ENCODE measurements around the gene DEPP1.

The DEPP1 gene

DNA sequence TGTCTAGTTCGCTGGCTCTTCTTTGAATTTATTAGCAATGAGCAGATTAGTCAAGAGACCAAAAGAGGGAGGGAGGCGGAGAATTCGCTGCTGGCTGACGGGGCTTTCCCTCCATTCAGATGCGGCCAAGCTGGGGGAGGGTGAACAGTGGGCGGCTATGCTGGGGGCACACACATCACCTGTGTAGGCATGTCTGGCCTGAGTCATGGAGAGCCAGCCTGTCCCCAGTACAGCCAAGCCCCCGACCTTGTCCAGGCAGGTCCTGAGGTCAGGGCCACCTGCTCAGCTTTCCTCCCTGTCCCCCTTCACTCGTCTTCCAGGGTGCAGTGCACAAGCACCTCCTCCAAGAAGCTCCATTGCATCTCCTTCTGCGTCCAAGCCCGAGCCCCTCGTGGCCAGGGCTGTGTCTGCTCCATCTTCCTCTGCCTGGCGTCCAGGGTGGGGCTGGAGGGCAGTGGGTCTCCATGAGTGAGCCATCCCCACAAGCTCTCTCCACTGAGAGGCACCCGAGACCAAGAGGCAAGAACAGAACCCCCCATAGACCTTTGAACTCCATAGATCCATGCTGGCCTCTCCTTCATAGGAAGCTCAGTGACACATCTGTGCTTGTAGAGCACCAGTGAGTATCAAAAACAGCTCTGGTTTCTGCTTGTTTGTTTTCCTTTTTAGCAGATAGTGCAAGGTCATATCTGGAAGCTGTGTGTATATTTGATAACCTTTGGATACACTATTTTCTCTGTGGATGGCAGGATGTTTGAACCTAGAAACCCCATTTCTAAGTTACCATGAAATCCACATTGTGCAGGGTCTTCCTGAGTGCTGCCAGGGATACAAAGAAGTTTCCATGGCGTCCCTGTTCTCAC lies 1.9 kb upstream of the DEPP1 start:
- no peak for DNase-seq

DNA sequence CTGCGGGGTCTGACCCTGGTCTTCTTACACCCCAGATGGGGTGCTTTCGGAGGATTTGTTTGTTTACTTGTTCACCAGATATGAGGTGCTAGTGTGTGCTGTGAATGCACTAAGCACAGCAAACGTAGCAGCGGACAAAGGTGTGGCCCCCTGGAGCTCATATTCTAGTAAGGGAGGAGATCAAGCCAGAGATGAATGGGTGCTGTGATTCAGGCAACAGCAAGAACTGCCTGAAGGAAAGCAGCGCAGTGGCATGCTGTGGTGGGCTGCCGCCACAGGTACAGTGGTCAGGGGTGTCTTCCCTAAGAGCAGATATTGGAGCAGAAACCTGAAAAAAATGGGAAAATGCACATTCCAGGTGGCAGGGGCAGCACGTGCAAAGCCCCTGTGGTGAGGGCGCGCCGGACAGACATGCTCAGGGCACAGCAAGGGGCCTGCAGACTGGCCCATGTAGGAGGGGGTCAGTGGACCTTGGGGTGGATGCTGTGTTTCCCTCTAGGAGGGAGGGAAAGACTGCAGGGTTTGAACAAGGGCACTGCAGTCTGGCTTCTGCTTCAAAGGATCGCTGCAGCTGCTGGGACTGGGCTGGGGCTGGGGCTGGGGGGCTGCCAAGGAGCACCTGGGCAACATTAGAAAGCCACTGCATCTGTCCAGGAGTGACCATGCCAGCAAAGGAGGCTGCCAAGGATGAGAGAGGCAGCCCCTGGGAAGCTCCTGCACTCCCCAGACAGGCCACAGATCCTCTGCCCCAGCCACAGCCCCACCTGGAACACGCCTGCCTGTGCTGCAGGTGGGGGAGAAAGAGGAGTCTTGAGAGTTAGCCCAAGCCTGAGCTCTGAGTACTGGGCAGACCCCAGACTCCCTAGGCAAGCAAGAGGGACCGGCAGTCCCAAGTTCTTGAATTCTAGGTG lies 927 bp upstream of the DEPP1 start:
- DNase-seq = no peak

GRCh38 chr10:44978213-44978569 lies 418 bp downstream of the DEPP1 start:
- no peak for DNase-seq

DNA sequence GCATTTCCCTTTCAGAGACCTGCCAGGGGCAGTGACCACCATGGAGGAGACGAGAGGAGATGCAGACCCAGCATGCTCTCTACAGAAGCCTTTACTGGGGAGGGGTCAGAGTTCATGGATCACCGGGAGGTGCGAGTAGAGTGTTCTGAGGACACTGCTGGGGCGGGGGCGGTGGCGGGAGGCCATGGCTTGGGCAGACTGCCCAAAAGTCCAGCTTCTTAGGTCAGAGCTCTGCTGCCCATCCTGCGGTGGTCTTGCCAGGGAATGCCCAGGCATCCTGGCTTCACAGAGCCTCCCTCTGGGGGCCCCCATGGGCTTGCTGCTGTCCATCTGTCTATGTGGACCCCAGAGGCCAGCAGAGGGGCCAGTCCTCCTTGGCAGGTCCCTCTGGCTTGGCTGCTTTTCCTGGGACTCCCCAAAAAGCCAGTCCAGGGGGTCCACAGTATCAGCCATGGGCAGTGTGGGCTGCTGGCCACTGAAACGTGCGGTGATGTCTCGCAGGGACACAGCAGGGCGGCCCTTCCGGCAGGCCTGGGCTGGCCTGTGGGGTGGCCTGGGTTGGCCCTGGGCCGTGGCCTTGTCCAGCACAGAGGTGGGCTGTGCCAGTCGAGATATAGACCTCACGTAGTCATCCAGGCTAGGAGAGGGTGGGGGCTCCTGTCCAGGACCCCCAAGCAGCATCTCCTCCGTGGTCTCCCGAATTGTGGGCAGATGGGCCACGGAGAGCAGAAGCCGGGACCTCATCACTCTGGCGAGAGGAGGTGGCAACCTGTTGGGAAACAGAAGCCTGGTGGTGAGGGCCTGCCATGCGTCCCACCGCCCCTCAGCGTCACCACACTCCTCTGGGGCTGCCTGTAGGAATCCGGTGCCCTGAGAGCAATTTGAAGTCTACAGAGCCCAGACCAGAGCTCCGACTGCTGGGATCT lies 1.1 kb downstream of the DEPP1 start:
- no peak for DNase-seq

DNA sequence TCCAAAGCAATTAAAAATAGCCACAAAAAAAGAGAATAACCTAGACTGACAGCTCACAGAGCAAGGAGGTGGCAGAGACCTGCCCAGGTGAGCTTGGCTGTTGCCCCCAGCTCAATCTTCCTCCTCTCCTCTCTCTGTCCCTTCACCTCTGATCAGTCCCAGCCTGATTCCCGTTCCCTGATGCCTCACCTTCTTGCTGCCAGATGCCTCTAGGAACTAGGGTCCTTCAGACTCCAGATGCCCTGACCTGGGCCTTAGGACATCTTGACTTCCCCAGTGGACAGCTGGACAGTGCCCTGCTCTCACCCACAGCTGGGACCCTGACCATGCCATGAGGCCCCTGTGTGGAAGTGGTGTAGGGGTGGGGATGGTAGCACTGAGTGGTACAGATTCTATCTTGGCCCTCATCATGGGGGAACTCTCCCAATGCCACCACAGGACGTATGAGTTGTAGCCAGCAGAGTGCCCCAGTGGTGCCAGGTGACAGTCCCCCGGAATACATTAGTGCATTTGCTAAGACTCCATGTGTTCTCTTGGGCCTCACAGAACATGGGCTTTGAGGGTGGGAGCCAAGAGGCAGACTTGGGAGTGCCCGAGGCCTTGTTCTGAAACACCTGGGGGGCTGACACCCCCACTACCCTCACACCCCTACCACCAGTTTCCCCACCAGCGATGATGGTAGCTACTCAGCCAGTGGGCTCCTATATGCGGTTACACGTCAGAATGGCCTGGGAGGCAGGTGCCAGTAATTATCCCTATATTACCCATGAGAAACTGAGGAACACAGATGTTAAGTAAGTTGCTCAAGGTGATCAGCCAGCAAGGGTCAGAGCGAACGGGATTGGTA lies 2.0 kb downstream of the DEPP1 start:
- DNase-seq = no peak

- DNase-seq = no peak
Measured at GRCh38 chr10:44975431-44976331, 2.9 kb downstream of the DEPP1 start.

- peak in 42 of 56 donors; percentile 27 to 79 (median 52) for DNase-seq
Measured at GRCh38 chr10:44974628-44975430, 3.8 kb downstream of the DEPP1 start.

DNA sequence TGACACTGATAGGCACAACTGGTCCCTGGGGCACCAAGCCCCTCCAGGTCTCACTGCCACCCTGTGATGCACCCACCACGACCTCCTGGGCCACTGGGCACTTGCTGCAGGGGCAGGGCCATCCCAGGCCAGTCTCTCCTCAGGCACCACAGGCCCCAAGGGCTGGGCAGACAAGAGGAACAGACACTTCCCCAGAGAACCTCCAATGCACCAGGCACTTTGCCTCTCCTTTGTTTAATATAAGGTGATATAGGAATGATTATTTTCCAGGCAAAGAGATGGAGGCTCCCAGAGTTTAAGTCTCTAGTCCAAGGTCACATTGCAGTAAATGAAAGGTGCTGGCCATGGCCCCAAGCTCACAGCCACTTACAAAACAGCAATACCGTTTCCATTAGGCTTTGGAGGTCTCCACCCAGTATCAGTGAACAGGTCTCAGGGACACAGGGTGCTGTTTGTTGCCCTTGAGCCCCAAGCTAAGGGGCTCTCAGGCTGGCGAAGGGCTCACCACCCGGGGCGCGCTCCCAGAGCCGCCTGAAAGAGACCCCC lies 4.5 kb downstream of the DEPP1 start:
- no peak for DNase-seq

GRCh38 chr10:44973323-44974081 lies 5.1 kb downstream of the DEPP1 start:
- no peak for DNase-seq

GRCh38 chr10:44972874-44973306 lies 5.7 kb downstream of the DEPP1 start:
- DNase-seq = no peak

DNA sequence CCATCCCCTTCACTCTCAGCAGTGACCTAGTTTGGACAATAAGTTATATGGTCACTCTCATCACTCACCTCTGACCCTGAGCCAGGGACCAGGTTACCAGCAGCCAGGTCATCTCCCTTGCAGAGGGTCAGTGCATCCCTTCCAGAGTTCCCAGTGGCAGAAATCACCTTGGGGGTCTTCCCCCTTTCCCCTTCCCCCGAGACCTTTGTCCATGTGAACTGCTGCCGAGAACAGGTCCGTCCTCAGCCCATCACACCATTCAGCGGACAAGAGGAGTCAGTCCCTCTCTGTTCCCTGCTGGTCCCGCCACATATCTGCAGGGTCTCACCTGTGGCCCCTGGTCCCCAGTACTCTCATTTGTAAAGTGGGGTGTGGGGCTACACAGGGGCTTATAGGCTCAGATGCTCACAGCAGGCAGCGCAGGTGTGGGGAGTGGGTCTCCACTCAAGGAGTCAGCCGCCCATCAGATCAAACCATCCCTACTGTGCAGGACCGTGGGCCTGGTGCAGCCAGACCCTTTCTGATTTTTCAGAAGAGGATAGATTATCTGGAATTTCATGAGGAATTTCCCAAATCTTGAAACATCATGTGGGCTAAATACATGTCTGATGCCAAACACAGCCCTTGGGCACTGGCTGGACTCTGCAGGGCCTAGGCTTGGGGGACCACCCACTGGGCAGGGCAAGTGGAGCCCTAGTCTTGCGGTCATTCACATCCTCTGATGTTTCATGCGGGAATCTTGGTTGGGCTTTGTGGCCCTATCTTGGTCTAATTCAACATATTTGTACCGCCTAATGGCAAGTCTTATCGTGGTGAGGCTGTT lies 6.5 kb downstream of the DEPP1 start:
- DNase-seq = no peak

- DNase-seq = no peak
Measured at GRCh38 chr10:44971434-44971833, 7.2 kb downstream of the DEPP1 start.

GRCh38 chr10:44970812-44971395 lies 7.7 kb downstream of the DEPP1 start:
- no peak for DNase-seq

GRCh38 chr10:44969854-44970253 lies 8.8 kb downstream of the DEPP1 start:
- DNase-seq = peak in 4 of 56 donors; percentile 19 to 43 (median 31)

- no peak for DNase-seq
Measured at GRCh38 chr10:44968500-44969400, 9.9 kb downstream of the DEPP1 start.

Measured in nucleus accumbens (tissue), 56 donors.